ENCODE data around the gene SLC2A6. TPM values are rescaled to one million over a fixed set of nuclear protein-coding genes. Genes with fewer than 3 reads are reported as not detected.

Gene SLC2A6
- total and polyA plus RNA-seq, 10 of the 15 experiments (the other 5 are each of a cell fraction or from before 2014, with no cell fraction given): 1.1 to 37.9 (median 18.3) TPM

DNA sequence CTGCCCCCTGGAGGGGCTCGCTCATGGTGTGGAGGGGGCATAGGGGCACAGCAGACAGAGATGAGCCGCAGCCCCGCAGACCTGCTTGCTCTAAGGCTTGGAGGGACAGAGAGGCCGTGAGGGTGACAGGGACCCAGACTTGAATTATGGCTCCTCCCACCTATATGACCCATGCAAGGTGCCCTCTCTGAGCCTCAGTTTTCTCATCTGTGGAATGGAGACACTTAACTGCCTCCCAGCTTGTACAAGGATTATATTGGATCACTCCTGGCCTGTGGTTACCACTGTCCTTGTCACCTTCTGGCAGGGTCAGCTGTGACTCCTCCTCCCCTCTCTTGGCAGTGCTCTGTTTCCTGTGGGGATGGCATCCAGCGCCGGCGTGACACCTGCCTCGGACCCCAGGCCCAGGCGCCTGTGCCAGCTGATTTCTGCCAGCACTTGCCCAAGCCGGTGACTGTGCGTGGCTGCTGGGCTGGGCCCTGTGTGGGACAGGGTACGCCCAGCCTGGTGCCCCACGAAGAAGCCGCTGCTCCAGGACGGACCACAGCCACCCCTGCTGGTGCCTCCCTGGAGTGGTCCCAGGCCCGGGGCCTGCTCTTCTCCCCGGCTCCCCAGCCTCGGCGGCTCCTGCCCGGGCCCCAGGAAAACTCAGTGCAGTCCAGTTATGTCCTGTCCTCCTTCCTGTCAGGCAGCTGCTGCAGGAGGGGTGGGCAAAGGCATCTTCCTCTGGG, 23.8 kb downstream of the SLC2A6 start:
- intact Hi-C loops (cut with micrococcal nuclease; ENCODE audit: unreplicated experiment): no loop called here
- ChIA-PET POLR2A (no interaction called here), SMC1A (ENCODE audit: uncharacterized antibody, unreplicated experiment) (no interaction called here), RAD21 (ENCODE audit: unreplicated experiment) (no interaction called here), CTCF (no interaction called here)
- no peaks in the 10 kb centered on the region for H4K20me1 ChIP-seq (ENCODE audit: control insufficient read depth, insufficient read depth)
- no peaks in the 10 kb centered on the region for H3K9me3 ChIP-seq (replicated peaks; ENCODE audit: control insufficient read depth, insufficient read depth, low read length)
- no peak overlapping the region for H3K9ac ChIP-seq (ENCODE audit: control insufficient read depth, insufficient read depth, low read length)
- no peak overlapping the region for H2AFZ ChIP-seq (ENCODE audit: control insufficient read depth, low read depth, low read length)
- H3K4me1 ChIP-seq (ENCODE audit: control insufficient read depth, insufficient read depth, low read length): no peaks in the 10 kb centered on the region; the same call in 1 of the 2 replicates
- in situ Hi-C loops (cut with MboI): no loop called here
- no TSS peak for BruUV-seq (replicated peaks)
- H3K36me3 ChIP-seq (ENCODE audit: control insufficient read depth in 2 of 2, insufficient read depth in 2 of 2, low read length in 1 of 2): no peaks in the 10 kb centered on the region
- TF ChIP-seq, protein P1, sequence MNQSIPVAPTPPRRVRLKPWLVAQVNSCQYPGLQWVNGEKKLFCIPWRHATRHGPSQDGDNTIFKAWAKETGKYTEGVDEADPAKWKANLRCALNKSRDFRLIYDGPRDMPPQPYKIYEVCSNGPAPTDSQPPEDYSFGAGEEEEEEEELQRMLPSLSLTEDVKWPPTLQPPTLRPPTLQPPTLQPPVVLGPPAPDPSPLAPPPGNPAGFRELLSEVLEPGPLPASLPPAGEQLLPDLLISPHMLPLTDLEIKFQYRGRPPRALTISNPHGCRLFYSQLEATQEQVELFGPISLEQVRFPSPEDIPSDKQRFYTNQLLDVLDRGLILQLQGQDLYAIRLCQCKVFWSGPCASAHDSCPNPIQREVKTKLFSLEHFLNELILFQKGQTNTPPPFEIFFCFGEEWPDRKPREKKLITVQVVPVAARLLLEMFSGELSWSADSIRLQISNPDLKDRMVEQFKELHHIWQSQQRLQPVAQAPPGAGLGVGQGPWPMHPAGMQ (IDR thresholded peaks at IDR 0.05; ENCODE audit: borderline replicate concordance): no peak
- TF ChIP-seq TBL1XR1 (IDR thresholded peaks at IDR 0.05; ENCODE audit: low read depth, low read length) (no peak), EP300 (IDR thresholded peaks at IDR 0.05; ENCODE audit: borderline replicate concordance in 1 of 2, control insufficient read depth in 1 of 2, low read depth in 2 of 2, low read length in 2 of 2) (no peak), CREM (IDR thresholded peaks at IDR 0.05; ENCODE audit: low read depth) (no peak), RFX5 (IDR thresholded peaks at IDR 0.05; ENCODE audit: low read depth, low read length) (no peak), CHD1 (IDR thresholded peaks at IDR 0.05; ENCODE audit: low read depth, low read length) (no peak), NR2C1 (IDR thresholded peaks at IDR 0.05) (no peak), BCL3 (IDR thresholded peaks at IDR 0.05; ENCODE audit: borderline replicate concordance, insufficient read depth, low read depth, low read length, poor library complexity, severe bottlenecking) (no peak), SREBF1 (IDR thresholded peaks at IDR 0.05; ENCODE audit: low read length) (no peak)
- no peak for ATAC-seq
- no peaks in the 10 kb centered on the region; a peak in 2 of 4 replicates for H3K27me3 ChIP-seq (replicated peaks in 1 of 2; ENCODE audit: control insufficient read depth in 2 of 2, insufficient read depth in 2 of 2, low read length in 1 of 2)
- H3K4me3 ChIP-seq: no peak overlapping the region
- WGBS (ENCODE audit: insufficient coverage, insufficient replicate concordance, low lambda C conversion rate, missing lambda C conversion rate): 32% methylated on average over 11 of the region's 20 CpGs
- DNase-seq (ENCODE audit: low read depth, low spot score): no peak
- H3K79me2 ChIP-seq (ENCODE audit: control insufficient read depth, insufficient read depth, low read length): no peaks in the 10 kb centered on the region
- no peak overlapping the region for H3K27ac ChIP-seq (ENCODE audit: control insufficient read depth, insufficient read depth)
- FAIRE-seq: no peak
- H3K4me2 ChIP-seq (ENCODE audit: control insufficient read depth, insufficient read depth): no peak overlapping the region
